ENCODE measurements around the gene S100A3.

DNA sequence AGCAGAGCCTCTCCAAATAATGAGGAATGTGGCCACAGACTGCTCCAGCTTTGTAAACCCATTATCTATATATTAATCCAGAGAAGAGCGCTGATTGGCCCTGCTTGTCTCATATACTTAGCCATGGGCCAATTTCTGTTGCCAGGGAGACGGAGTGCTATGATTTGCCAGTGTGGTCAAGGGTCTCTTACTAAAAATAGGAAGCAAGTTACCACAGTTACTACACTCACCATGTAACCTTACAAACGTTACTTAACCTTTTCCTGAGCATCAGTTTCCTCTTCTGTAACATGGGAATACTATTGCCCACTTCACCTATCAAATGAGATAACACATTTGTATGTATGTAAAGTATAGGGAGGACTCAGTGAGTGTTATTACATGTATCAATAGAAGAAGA, 24.3 kb upstream of the S100A3 start:
- TF ChIP-seq CTCF (IDR thresholded peaks at IDR 0.05) (no peak), POLR2A (IDR thresholded peaks at IDR 0.05) (no peak)

All from right lobe of liver (tissue), 4 donors.